Gastrocnemius medialis (tissue), 4 donors: ENCODE data around the gene TLE2.

Experiments
- CTCF ChIP-seq, 5 experiments: fragments of 450-650 bp in 3 of 5; fragments of 200-600 bp in 2 of 5; sonication (generic) in 2 of 5; IDR thresholded peaks in 4 of 5; conservative IDR thresholded peaks in 1 of 5; 1 replicate in 4 of 5; 2 replicates in 1 of 5; pipeline ENCODE4 v1.5.1; 2016 to 2019; ENCODE audit warnings: antibody characterized with exemption in 5 of 5, mild to moderate bottlenecking in 3 of 5, moderate library complexity in 3 of 5
- POLR2A ChIP-seq, 2 donors: fragments of 450-650 bp; IDR thresholded peaks; one replicate each; pipeline ENCODE4 v1.6.1; 2017; ENCODE audit warnings: antibody characterized with exemption in 2 of 2, mild to moderate bottlenecking in 2 of 2, moderate library complexity in 2 of 2

GRCh38 chr19:3053218-3053621 lies 24.1 kb upstream of the TLE2 start:
- TF ChIP-seq CTCF (IDR thresholded peaks at IDR 0.05 in 4 of 5, conservative IDR thresholded peaks at IDR 0.05 in 1 of 5) (no peak), POLR2A (IDR thresholded peaks at IDR 0.05) (no peak)
